Upper lobe of right lung (tissue), 1 donor: ENCODE data around the gene CDC42EP4. TPM values are rescaled to one million over a fixed set of nuclear protein-coding genes. Genes with fewer than 3 reads are reported as not detected.

ENCODE experiments used
- ATAC-seq: fragments of 200-7000 bp; cut with Tn5 transposase; one replicate; pipeline ENCODE4 v1.9.1; 2020; ENCODE audit warnings: mild to moderate bottlenecking, moderate library complexity
- DNase-seq: peaks from one replicate; pipeline ENCODE4 v3.0.0-alpha.2; 2020
- H3K27ac ChIP-seq: fragments of 200-600 bp; one replicate; pipeline ENCODE4 v1.8.0; 2022
- H3K27me3 ChIP-seq: fragments of 200-600 bp; one replicate; pipeline ENCODE4 v1.8.0; 2022; ENCODE audit warnings: mild to moderate bottlenecking
- H3K36me3 ChIP-seq: fragments of 200-600 bp; one replicate; pipeline ENCODE4 v1.8.0; 2022
- H3K4me1 ChIP-seq: fragments of 200-600 bp; one replicate; pipeline ENCODE4 v1.8.0; 2022
- H3K4me3 ChIP-seq: fragments of 200-600 bp; one replicate; pipeline ENCODE4 v1.8.0; 2022; ENCODE audit warnings: mild to moderate bottlenecking
- H3K9me3 ChIP-seq: fragments of 200-600 bp; one replicate; pipeline ENCODE4 v1.8.0; 2022
- intact Hi-C: fragments of 100-400 bp; cut with DNase I; formaldehyde crosslinking; loops from one replicate; pipeline ENCODE4 v1.11.0; 2022
- total RNA-seq: library from RNA; stranded (reverse); fragmentation: NEBNext Ultra II Directional; extraction: Animal tissue kit (Norgen Biotek cat#: 25700); gene quantifications from one replicate; pipeline ENCODE4 v1.2.1, GENCODE V29; 2021
- TF ChIP-seq, protein P1 (sequence below): fragments of 200-600 bp; IDR thresholded peaks from one replicate; pipeline ENCODE4 v1.8.0; 2022; ENCODE audit warnings: antibody characterized with exemption
- donor health status: DM: no; HTN: yes; CAD: no; lungs with severe emphysema.

Gene CDC42EP4
- total RNA-seq, 1 donor from 2014 or later, result 59.0 TPM

DNA sequence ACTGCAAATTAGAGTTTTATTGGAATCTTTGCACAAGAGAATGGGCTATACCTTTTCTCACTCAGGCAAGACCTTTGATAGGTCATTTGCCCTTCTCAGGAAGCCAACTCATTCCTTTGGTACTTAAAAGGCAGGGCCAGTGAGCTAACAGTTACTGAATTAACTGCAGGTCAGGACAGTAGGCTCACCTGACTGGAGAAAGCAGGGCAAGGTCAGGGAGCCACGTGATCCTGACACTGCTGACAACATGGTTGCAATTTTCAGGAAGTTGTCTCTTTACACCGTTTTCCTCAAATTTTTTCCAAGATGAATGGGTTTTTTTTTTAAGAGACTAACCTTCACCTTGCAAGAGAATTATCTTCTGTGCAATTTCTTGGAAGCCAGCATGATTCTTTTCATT lies 71.2 kb downstream of the CDC42EP4 start:
- peaks cover 50% of the 10 kb centered on the region for H3K36me3 ChIP-seq
- H3K27me3 ChIP-seq, result no peaks in the 10 kb centered on the region
- H3K4me1 ChIP-seq, result no peaks in the 10 kb centered on the region
- H3K9me3 ChIP-seq, result no peaks in the 10 kb centered on the region
- ATAC-seq, result no peak
- H3K27ac ChIP-seq, result no peak overlapping the region
- TF ChIP-seq, protein P1, sequence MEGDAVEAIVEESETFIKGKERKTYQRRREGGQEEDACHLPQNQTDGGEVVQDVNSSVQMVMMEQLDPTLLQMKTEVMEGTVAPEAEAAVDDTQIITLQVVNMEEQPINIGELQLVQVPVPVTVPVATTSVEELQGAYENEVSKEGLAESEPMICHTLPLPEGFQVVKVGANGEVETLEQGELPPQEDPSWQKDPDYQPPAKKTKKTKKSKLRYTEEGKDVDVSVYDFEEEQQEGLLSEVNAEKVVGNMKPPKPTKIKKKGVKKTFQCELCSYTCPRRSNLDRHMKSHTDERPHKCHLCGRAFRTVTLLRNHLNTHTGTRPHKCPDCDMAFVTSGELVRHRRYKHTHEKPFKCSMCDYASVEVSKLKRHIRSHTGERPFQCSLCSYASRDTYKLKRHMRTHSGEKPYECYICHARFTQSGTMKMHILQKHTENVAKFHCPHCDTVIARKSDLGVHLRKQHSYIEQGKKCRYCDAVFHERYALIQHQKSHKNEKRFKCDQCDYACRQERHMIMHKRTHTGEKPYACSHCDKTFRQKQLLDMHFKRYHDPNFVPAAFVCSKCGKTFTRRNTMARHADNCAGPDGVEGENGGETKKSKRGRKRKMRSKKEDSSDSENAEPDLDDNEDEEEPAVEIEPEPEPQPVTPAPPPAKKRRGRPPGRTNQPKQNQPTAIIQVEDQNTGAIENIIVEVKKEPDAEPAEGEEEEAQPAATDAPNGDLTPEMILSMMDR, result no peak
- no peak overlapping the region for H3K4me3 ChIP-seq
- no peak for DNase-seq
- intact Hi-C loops, result no loop called here

DNA sequence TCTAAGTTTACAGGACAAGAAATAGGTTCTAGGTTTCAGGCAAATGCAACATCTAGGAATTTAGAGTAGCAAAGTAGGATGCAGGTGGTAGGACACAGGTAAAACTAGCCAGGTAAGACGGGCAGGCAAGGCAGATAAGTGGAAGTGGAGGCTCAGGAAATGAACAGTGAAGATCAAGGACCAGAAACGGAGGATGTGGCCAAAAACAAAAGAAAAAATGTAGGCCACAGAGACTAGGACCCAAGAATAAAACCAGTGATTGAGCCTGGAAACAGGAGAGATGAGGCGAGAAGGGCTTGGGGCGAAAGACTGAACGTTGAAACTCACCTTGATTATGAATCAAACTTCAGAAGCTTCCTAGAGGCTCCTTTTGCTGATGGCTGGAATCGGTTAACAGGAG lies 74.1 kb downstream of the CDC42EP4 start:
- Histone ChIP-seq H3K27ac (no peak overlapping the region), H3K4me3 (no peak overlapping the region), H3K36me3 (peaks cover 31% of the 10 kb centered on the region), H3K9me3 (no peaks in the 10 kb centered on the region), H3K27me3 (no peaks in the 10 kb centered on the region), H3K4me1 (peaks cover 6% of the 10 kb centered on the region)
- ATAC-seq, result no peak
- DNase-seq, result no peak
- intact Hi-C loops, result no loop called here
- TF ChIP-seq, protein P1, result no peak

DNA sequence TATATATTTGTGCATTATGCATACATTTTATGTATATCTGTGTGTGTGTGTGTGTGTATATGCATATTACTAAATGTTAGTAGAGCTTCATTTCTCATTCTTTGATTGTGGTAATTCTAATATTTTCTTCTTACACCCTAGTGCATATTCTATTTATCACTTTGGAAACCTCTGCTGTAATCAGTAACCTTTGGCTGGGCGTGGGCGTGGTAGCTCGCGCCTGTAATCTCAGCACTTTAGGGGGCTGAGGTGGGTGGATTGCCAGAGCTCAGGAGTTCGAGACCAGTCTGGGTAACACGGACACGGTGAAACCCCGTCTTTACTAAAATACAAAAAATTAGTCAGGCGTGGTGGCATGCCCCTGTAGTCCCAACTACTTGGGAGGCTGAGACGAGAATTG lies 77.1 kb downstream of the CDC42EP4 start:
- Histone ChIP-seq H3K4me1 (peaks cover 20% of the 10 kb centered on the region), H3K4me3 (no peak overlapping the region), H3K9me3 (no peaks in the 10 kb centered on the region), H3K27me3 (no peaks in the 10 kb centered on the region), H3K36me3 (peaks cover 25% of the 10 kb centered on the region), H3K27ac (no peak overlapping the region)
- no peak for ATAC-seq
- TF ChIP-seq, protein P1, result no peak
- no peak for DNase-seq
- intact Hi-C loops, result no loop called here

Other genes starting within 250 kb of the CDC42EP4 start
- 33.7 TPM for gene SLC39A11, start 219.3 kb downstream of the CDC42EP4 start, total RNA-seq
- gene SSTR2, start 147.0 kb downstream of the CDC42EP4 start, total RNA-seq, result 0.38 TPM
- gene COG1, start 118.9 kb downstream of the CDC42EP4 start, total RNA-seq, result 37.0 TPM
- not detected for gene CPSF4L, start 50.1 kb downstream of the CDC42EP4 start, total RNA-seq